B cell (primary cell): ENCODE data around the gene NCS1. TPM values are rescaled to one million over a fixed set of nuclear protein-coding genes. Genes with fewer than 3 reads are reported as not detected.

Source experiments
- ATAC-seq: fragments of 200-7000 bp; cut with Tn5 transposase; one replicate; pipeline ENCODE4 v1.10.0; 2021; ENCODE audit warnings: low read depth, mild to moderate bottlenecking, moderate number of reproducible peaks, moderate library complexity
- CTCF ChIA-PET: fragments of 350-600 bp; sonication (Branson Sonifier 250); formaldehyde crosslinking; loops from one replicate; lab custom pipeline; 2021; ENCODE audit warnings: antibody characterized with exemption, inconsistent platforms; lab: Charles Lee
- POLR2A ChIA-PET: fragments of 350-600 bp; sonication (Branson Sonifier 250); formaldehyde crosslinking; loops from one replicate; lab custom pipeline; 2021; ENCODE audit warnings: antibody characterized with exemption; lab: Charles Lee
- DNase-seq: peaks from one replicate; pipeline ENCODE4 v3.0.0; 2013
- H2AFZ ChIP-seq: 2 replicates; pipeline ENCODE4 v1.6.1; 2012; ENCODE audit warnings: mild to moderate bottlenecking, low read depth, low read length; ENCODE audit not compliant: insufficient read depth, poor library complexity, severe bottlenecking
- H3K27ac ChIP-seq, 2 donors: 1 replicate in 1 of 2; 2 replicates in 1 of 2; pipeline ENCODE4 v1.5.1; 2012 to 2013; ENCODE audit warnings: low read length in 2 of 2, mild to moderate bottlenecking in 2 of 2, moderate library complexity in 1 of 2
- H3K27me3 ChIP-seq, 4 experiments: fragments of 200-600 bp in 1 of 4; sonication (generic) in 1 of 4; replicated peaks in 1 of 4; 1 replicate in 2 of 4; 2 replicates in 2 of 4; pipeline versions ENCODE4 v1.6.1 to v1.7.0; 2013 to 2016; ENCODE audit warnings: low read length in 3 of 4, mild to moderate bottlenecking in 2 of 4, mixed read lengths in 1 of 4, moderate library complexity in 1 of 4; ENCODE audit not compliant: insufficient read depth in 4 of 4, control insufficient read depth in 3 of 4; ENCODE audit errors: control extremely low read depth in 1 of 4
- H3K36me3 ChIP-seq, 2 experiments: replicated peaks in 1 of 2; 1 replicate in 1 of 2; 2 replicates in 1 of 2; pipeline versions ENCODE4 v1.6.1 to v1.7.1; 2013; ENCODE audit warnings: low read length in 1 of 2; ENCODE audit not compliant: insufficient read depth in 2 of 2, control insufficient read depth in 1 of 2; ENCODE audit errors: control extremely low read depth in 1 of 2, extremely low read depth in 1 of 2
- H3K4me1 ChIP-seq, 2 donors: fragments of 200-600 bp in 1 of 2; sonication (generic) in 1 of 2; 1 replicate in 1 of 2; 2 replicates in 1 of 2; pipeline versions ENCODE4 v1.5.1 to v1.6.1; 2013 to 2017; ENCODE audit warnings: low read length in 2 of 2; ENCODE audit not compliant: control insufficient read depth in 2 of 2, insufficient read depth in 2 of 2
- H3K4me2 ChIP-seq: replicated peaks from 2 replicates; pipeline ENCODE3; 2012; ENCODE audit warnings: mild to moderate bottlenecking, low read depth, low read length; ENCODE audit not compliant: poor library complexity, severe bottlenecking
- H3K4me3 ChIP-seq, 5 experiments: fragments of 200-600 bp in 1 of 5; sonication (generic) in 1 of 5; 1 replicate in 3 of 5; 2 replicates in 2 of 5; pipeline versions ENCODE4 v1.5.1 to v1.7.0; 2011 to 2016; ENCODE audit warnings: low read length in 4 of 5, mild to moderate bottlenecking in 4 of 5, low read depth in 2 of 5, control low read depth in 1 of 5, moderate library complexity in 1 of 5; ENCODE audit not compliant: insufficient read depth in 1 of 5; ENCODE audit errors: control extremely low read depth in 1 of 5, extremely low read depth in 1 of 5
- H3K79me2 ChIP-seq: fragments of 200-600 bp; sonication (generic); one replicate; pipeline ENCODE4 v1.6.0; 2016; ENCODE audit warnings: low read length; ENCODE audit not compliant: control insufficient read depth, insufficient read depth
- H3K9ac ChIP-seq: fragments of 200-600 bp; sonication (generic); 2 replicates; pipeline ENCODE4 v1.6.1; 2017; ENCODE audit warnings: mild to moderate bottlenecking, low read length, moderate library complexity
- H3K9me3 ChIP-seq, 3 donors: one replicate each; pipeline versions ENCODE4 v1.6.1 to v1.7.1; 2013; ENCODE audit warnings: low read length in 2 of 3; ENCODE audit not compliant: control insufficient read depth in 2 of 3, insufficient read depth in 1 of 3; ENCODE audit errors: control extremely low read depth in 1 of 3
- H4K20me1 ChIP-seq: 2 replicates; pipeline ENCODE4 v1.6.0; 2012; ENCODE audit warnings: mild to moderate bottlenecking, low read length; ENCODE audit not compliant: insufficient read depth, control insufficient read depth, poor library complexity, severe bottlenecking
- H3K27ac Mint-ChIP-seq: one replicate; pipeline ENCODE4 v1.8.0; 2021; ENCODE audit warnings: mixed read lengths
- H3K27me3 Mint-ChIP-seq: one replicate; pipeline ENCODE4 v1.8.0; 2021; ENCODE audit warnings: mixed read lengths
- H3K4me1 Mint-ChIP-seq: one replicate; pipeline ENCODE4 v1.8.0; 2021; ENCODE audit warnings: mixed read lengths
- H3K4me3 Mint-ChIP-seq: one replicate; pipeline ENCODE4 v1.8.0; 2021; ENCODE audit warnings: mixed read lengths
- H3K9me3 Mint-ChIP-seq: one replicate; pipeline ENCODE4 v1.8.0; 2022; ENCODE audit warnings: mixed read lengths; ENCODE audit not compliant: insufficient read depth
- EZH2 ChIP-seq: IDR thresholded peaks from 2 replicates; pipeline ENCODE4 v1.6.1; 2012; ENCODE audit warnings: borderline replicate concordance, low read depth, mild to moderate bottlenecking, moderate library complexity, low read length; ENCODE audit not compliant: insufficient read depth, poor library complexity, severe bottlenecking
- WGBS: methylation state at CpG from one replicate; pipeline ENCODE4 v1.1.5; 2013; ENCODE audit warnings: missing lambda C conversion rate; ENCODE audit not compliant: insufficient coverage; 5-methylcytosine and 5-hydroxymethylcytosine counted together
- intact Hi-C: fragments of 100-400 bp; cut with micrococcal nuclease; formaldehyde crosslinking; loops from one replicate; pipeline ENCODE4 v1.10.0; 2022
- polyA plus RNA-seq: library from polyadenylated mRNA; depleted of rRNA; stranded (reverse); fragments of >200 nt; gene quantifications from 2 replicates; pipeline ENCODE4 v1.2.3, GENCODE V29; 2012
- total RNA-seq, 2 donors: library from RNA; stranded (reverse); fragments of 120-200 nt in 1 of 2; gene quantifications; 1 replicate in 1 of 2; 2 replicates in 1 of 2; pipeline versions ENCODE4 v1.2.3 to v1.2.4, GENCODE V29; 2013 to 2022
- TF ChIP-seq, protein P1 (sequence below): fragments of 200-600 bp; IDR thresholded peaks from one replicate; pipeline ENCODE4 v1.8.0; 2022; ENCODE audit warnings: antibody characterized with exemption, mild to moderate bottlenecking

NCS1 gene
- total and polyA plus RNA-seq, 2 donors (not counting 1 experiment from before 2014, with no cell fraction given) = 0.39 TPM; not detected in 1

DNA sequence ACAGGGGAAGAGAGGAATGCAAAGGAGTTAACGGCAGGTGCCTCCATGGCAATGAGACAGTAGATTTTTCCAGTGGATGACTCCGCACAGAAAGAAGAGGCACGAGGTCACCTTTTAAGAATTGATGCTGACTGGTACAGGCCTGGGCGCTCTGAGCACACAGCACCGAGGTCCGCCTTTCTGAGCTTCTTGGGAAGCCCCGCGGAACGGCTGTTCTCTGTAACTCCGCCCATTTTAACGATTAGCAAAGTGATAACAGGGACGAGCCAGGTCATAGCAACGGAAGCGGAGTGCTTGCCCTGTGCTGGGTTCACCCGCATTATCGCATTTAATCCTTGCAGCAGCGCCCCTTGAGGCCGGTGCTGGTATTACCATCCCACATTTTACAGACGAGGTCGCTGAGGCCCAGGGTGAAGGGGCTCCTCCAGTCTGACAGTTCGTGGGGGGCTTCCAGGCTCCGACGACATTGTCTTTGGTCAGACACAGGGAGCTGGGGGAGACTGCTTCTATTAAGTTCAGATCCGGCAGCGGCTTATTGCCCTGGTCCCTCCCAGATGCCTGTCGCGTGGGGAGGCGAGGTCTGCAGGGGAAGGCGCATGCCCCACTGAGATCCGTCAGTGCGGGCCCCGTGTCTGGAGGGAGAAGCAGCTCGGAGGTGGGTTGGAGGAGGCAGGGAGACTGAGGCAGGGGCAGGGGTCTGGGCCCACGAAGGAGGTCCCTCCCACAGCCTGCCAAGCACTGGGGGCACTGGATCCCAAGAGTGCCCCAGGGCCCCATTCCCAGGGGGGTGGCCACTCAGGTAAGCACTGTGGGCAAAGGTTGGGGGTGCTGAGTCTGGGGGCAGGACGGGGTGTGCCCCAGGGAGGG is 71.0 kb downstream of the NCS1 start:
- H3K9me3 Mint-ChIP-seq = no peaks in the 10 kb centered on the region
- peak; percentile 55 for ATAC-seq
- intact Hi-C loops = loop anchor here (5.0 kb wide), 1 partner anchor 356 kb away; no protein-coding TSS in a partner anchor
- TF ChIP-seq, protein P1, sequence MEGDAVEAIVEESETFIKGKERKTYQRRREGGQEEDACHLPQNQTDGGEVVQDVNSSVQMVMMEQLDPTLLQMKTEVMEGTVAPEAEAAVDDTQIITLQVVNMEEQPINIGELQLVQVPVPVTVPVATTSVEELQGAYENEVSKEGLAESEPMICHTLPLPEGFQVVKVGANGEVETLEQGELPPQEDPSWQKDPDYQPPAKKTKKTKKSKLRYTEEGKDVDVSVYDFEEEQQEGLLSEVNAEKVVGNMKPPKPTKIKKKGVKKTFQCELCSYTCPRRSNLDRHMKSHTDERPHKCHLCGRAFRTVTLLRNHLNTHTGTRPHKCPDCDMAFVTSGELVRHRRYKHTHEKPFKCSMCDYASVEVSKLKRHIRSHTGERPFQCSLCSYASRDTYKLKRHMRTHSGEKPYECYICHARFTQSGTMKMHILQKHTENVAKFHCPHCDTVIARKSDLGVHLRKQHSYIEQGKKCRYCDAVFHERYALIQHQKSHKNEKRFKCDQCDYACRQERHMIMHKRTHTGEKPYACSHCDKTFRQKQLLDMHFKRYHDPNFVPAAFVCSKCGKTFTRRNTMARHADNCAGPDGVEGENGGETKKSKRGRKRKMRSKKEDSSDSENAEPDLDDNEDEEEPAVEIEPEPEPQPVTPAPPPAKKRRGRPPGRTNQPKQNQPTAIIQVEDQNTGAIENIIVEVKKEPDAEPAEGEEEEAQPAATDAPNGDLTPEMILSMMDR = peak; percentile 89
- no peak for TF ChIP-seq EZH2
- H4K20me1 ChIP-seq = no peaks in the 10 kb centered on the region
- ChIA-PET POLR2A (no interaction called here), CTCF (interaction anchor here (1.3 to 9.6 kb wide), 5 partner anchors 9 to 135 kb away, joined by 3 to 191 read pairs (median 4); no protein-coding TSS in a partner anchor)
- peak; percentile 79 for DNase-seq
- peak overlapping the region; percentile 52 for H3K4me2 ChIP-seq
- H3K36me3 ChIP-seq = no peaks in the 10 kb centered on the region
- peak overlapping the region in 1 of 5 experiments; percentile 21 for H3K4me3 ChIP-seq
- no peak overlapping the region for H3K9ac ChIP-seq
- H3K9me3 ChIP-seq = no peaks in the 10 kb centered on the region
- WGBS = 33% methylated on average over 35 of the region's 35 CpGs
- H2AFZ ChIP-seq = peak overlapping the region; percentile 14
- H3K27me3 Mint-ChIP-seq = peaks cover 11% of the 10 kb centered on the region
- H3K27me3 ChIP-seq = peaks cover 0 to 5% (median 0%) of the 10 kb centered on the region in 4 experiments
- H3K79me2 ChIP-seq = no peaks in the 10 kb centered on the region
- H3K4me1 Mint-ChIP-seq = peaks cover 29% of the 10 kb centered on the region
- peaks cover 24 to 29% of the 10 kb centered on the region in 2 donors for H3K4me1 ChIP-seq
- H3K27ac Mint-ChIP-seq = no peak overlapping the region
- no peak overlapping the region for H3K27ac ChIP-seq
- H3K4me3 Mint-ChIP-seq = peak overlapping the region; percentile 44

DNA sequence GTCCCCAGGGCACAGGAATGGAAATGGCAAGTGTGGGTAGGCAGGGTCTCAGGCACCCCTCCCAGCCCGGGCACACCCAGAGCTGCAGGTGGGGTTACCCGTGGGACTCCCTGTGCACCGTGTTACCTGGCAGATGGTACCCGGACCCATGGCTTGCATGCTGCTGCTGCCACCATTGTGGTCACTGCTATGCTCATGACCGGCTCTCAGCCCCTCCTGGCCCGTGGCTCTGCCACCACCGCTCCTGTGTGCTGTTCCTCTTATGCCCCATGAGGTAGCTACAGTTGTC is 71.6 kb downstream of the NCS1 start:
- Histone ChIP-seq H3K4me1 (peaks cover 24 to 29% of the 10 kb centered on the region in 2 donors), H3K27me3 (peaks cover 0 to 5% (median 0%) of the 10 kb centered on the region in 4 experiments), H3K4me3 (no peak overlapping the region), H3K9ac (no peak overlapping the region), H2AFZ (no peak overlapping the region), H4K20me1 (no peaks in the 10 kb centered on the region), H3K9me3 (no peaks in the 10 kb centered on the region), H3K4me2 (no peak overlapping the region), H3K36me3 (no peaks in the 10 kb centered on the region), H3K27ac (no peak overlapping the region), H3K79me2 (no peaks in the 10 kb centered on the region)
- Mint-ChIP-seq H3K27ac (no peak overlapping the region), H3K4me1 (peaks cover 27% of the 10 kb centered on the region), H3K27me3 (peaks cover 15% of the 10 kb centered on the region), H3K4me3 (no peak overlapping the region), H3K9me3 (no peaks in the 10 kb centered on the region)
- TF ChIP-seq EZH2 = no peak
- TF ChIP-seq, protein P1 = no peak
- intact Hi-C loops = loop anchor here (5.0 kb wide), 1 partner anchor 357 kb away; no protein-coding TSS in a partner anchor
- no peak for ATAC-seq
- DNase-seq = no peak
- ChIA-PET POLR2A (no interaction called here), CTCF (interaction anchor here (0.6 to 9.6 kb wide), 3 partner anchors 16 to 622 kb away, joined by 3 to 191 read pairs (median 7); no protein-coding TSS in a partner anchor)
- WGBS = 82% methylated on average over 7 of the region's 7 CpGs
